ENCODE results near the gene RNF113B.

GRCh38 chr13:98200211-98200878 lies 23.3 kb upstream of the RNF113B start:
- TF ChIP-seq CTCF (IDR thresholded peaks at IDR 0.05) (no peak), POLR2A (IDR thresholded peaks at IDR 0.05) (no peak)

Data from adrenal gland (tissue), 5 donors.